ENCODE results near the gene LCLAT1.

LCLAT1 gene

DNA sequence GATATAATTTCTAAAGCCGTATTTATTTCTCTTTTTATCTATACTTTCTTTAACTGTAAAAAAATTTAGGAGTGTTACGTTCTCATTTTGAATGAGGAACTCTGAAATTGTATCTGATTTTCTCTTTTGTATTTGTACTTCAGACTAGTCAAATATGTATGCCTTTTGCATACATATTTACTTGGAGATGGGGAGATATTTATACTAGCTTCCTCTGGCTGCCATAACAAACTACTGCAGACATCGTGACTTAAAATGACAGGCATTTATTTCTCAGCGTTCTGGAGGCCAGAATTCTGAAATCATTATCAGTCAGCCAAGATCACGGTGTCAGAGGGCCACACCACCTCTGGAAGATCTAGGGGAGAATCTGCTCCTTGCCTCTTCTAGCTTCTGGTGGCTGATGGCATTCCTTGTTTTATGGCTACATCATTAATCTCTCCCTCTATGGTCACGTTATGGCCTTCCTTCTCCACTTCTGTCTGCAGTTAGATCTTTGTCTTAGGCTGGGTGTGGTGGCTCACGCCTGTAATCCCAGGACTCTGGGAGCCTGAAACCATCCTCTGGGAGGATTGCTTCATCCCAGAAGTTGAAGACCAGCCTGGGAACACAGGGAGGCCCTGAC, 8.2 kb downstream of the LCLAT1 start:
- no peak for DNase-seq (ENCODE audit: extremely low read depth, low read depth)
- TF ChIP-seq, protein P1, sequence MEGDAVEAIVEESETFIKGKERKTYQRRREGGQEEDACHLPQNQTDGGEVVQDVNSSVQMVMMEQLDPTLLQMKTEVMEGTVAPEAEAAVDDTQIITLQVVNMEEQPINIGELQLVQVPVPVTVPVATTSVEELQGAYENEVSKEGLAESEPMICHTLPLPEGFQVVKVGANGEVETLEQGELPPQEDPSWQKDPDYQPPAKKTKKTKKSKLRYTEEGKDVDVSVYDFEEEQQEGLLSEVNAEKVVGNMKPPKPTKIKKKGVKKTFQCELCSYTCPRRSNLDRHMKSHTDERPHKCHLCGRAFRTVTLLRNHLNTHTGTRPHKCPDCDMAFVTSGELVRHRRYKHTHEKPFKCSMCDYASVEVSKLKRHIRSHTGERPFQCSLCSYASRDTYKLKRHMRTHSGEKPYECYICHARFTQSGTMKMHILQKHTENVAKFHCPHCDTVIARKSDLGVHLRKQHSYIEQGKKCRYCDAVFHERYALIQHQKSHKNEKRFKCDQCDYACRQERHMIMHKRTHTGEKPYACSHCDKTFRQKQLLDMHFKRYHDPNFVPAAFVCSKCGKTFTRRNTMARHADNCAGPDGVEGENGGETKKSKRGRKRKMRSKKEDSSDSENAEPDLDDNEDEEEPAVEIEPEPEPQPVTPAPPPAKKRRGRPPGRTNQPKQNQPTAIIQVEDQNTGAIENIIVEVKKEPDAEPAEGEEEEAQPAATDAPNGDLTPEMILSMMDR (IDR thresholded peaks at IDR 0.05; ENCODE audit: low read depth, low read length) = no peak

DNA sequence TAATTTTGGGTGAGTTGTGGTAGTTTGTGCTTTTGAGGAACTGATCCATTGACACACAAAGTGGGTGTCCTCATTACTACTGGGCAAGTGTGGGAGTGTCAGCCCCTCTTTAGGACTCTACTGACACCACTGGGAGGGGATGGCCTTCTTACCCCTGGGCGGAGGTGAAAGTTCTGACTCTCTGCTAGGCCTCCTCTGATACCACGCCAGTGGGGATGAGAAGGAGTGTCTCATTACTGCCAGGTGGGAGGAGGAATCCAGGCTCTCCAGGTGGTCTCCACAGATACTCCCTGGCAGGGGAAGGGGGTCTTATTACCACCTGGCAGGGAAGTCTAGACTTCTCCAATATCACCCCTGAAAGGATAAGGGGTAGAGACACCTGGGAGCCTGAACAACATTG, 9.1 kb downstream of the LCLAT1 start:
- no peak for DNase-seq (ENCODE audit: extremely low read depth, low read depth)
- TF ChIP-seq, protein P1 (IDR thresholded peaks at IDR 0.05; ENCODE audit: low read depth, low read length) = no peak

GRCh38 chr2:30456579-30456978, 9.5 kb downstream of the LCLAT1 start:
- no peak for DNase-seq (ENCODE audit: extremely low read depth, low read depth)
- TF ChIP-seq, protein P1 (IDR thresholded peaks at IDR 0.05; ENCODE audit: low read depth, low read length) = no peak

DNA sequence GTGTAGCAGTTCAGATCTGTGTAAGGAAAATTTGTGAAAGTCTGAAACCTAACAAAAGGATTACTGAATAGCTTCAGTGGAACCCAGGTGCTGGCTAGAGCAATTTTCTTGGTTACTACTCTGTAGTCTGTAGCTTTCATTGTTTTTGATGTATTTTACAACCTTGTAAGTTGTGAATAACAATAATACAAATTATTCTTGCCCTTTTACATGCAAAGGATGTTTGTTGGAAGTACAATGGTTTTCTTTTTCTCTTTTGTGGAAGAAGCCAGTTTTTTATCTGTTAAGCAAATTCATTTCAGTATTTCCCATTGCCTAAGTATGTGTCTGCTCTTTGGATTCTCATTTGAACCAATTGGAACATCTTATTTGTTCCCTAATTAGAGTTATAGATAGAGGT, 10.2 kb downstream of the LCLAT1 start:
- TF ChIP-seq, protein P1 (IDR thresholded peaks at IDR 0.05; ENCODE audit: low read depth, low read length) = no peak
- no peak for DNase-seq (ENCODE audit: extremely low read depth, low read depth)

GRCh38 chr2:30459140-30459539, 12.1 kb downstream of the LCLAT1 start:
- TF ChIP-seq, protein P1 (IDR thresholded peaks at IDR 0.05; ENCODE audit: low read depth, low read length) = no peak
- DNase-seq (ENCODE audit: extremely low read depth, low read depth) = no peak

- no peak for DNase-seq (ENCODE audit: extremely low read depth, low read depth)
- TF ChIP-seq, protein P1 (IDR thresholded peaks at IDR 0.05; ENCODE audit: low read depth, low read length) = no peak
Measured at GRCh38 chr2:30462131-30462857, 15.2 kb downstream of the LCLAT1 start.

GRCh38 chr2:30463535-30463934, 16.5 kb downstream of the LCLAT1 start:
- no peak for DNase-seq (ENCODE audit: extremely low read depth, low read depth)
- TF ChIP-seq, protein P1 (IDR thresholded peaks at IDR 0.05; ENCODE audit: low read depth, low read length) = no peak
